ENCODE data around the gene SNX24. TPM values are rescaled to one million over a fixed set of nuclear protein-coding genes. Genes with fewer than 3 reads are reported as not detected.

The SNX24 gene
- total RNA-seq, 4 donors from 2014 or later: 10.7 to 29.9 (median 16.1) TPM

DNA sequence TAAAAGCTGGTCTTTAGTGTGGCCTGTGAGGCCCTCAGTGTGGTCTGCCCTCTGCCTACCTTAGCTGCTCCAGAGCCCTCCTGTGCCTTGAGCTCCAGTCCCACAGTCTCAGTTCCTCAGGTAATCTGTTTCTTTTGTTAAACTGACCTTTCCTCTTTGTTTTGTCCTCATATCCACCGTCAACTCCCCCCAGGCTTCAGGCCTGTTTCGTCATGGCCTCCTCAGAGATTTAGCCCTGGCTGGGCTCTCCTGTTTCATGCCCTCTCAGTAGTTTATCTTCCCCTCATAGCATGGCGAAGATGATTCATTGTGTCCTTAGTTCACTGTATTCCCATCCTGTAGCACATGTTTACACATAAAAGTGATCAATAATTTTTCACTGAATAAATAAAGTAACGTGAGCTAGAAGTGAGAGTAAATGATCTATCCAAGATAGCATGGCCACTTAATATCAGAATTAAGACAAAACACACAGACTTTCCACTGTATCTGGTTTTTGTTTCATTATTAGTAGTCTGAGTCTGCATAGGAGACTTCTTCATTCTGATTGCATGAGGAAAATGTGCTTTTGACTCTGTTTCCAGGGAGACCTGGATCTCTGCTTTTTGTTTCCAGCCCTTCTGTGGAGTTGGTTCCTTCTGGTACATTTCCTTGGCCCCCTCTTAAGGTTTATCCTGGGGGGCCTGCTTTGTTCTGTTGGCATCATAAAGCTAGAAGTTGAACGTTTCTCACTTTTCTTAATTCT is 70.5 kb downstream of the SNX24 start:
- no peak for TF ChIP-seq EP300 (IDR thresholded peaks at IDR 0.05; ENCODE audit: low read depth)
- TF ChIP-seq POLR2A (IDR thresholded peaks at IDR 0.05): no peak
- no peak for TF ChIP-seq CTCF (IDR thresholded peaks at IDR 0.05)
- no peak for TF ChIP-seq POLR2AphosphoS5 (IDR thresholded peaks at IDR 0.05)
- WGBS, 2 donors (ENCODE audit: low coverage in 1 of 2): 63% methylated on average over 5 of the region's 5 CpGs
- no peaks in the 10 kb centered on the region for H3K36me3 ChIP-seq
- H3K9me3 ChIP-seq: no peaks in the 10 kb centered on the region
- H3K4me3 ChIP-seq: no peak overlapping the region
- in situ Hi-C loops (cut with MboI; ENCODE audit: low pct_ligation_motif_present in 1 of 4, low pct_unique_long_range_greater_than_20kb in 1 of 4, low sequenced_read_pairs in 3 of 4) (no loop called here), intact Hi-C loops (cut with DNase I; ENCODE audit: low total_unique reads) (no loop called here)
- no peaks in the 10 kb centered on the region for H3K27me3 ChIP-seq
- H3K27ac ChIP-seq: peak overlapping the region; percentile 22 to 54 (median 39)
- no peak for DNase-seq
- H3K4me1 ChIP-seq: peaks cover 0 to 10% (median 0%) of the 10 kb centered on the region in 4 donors

DNA sequence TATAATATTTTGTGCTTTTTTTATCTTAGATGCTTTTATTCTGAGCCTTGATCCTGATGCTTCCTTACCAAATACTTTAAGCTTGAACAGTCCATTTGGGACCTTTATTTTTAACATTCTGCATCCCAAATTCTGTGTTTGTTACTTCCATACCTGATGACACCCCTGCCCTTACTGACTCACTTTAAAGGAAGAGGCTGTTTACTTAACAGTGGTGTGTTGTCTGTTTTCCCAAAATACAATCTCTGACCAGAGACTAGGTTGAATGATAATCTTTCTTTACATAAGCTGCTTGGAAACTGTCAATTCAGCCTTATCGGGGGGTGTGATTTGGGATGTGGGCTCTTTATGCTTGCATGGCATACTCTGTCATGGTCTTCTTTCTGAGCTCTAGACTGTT is 71.1 kb downstream of the SNX24 start:
- WGBS, 2 donors (ENCODE audit: low coverage in 1 of 2): 96 to 100% methylated on average over 1 of the region's 1 CpG
- no peak for DNase-seq
- intact Hi-C loops (cut with DNase I; ENCODE audit: low total_unique reads): no loop called here
- Histone ChIP-seq H3K27ac (no peak overlapping the region), H3K27me3 (no peaks in the 10 kb centered on the region), H3K4me3 (no peak overlapping the region), H3K4me1 (peaks cover 0 to 10% (median 0%) of the 10 kb centered on the region in 4 donors), H3K9me3 (no peaks in the 10 kb centered on the region), H3K36me3 (no peaks in the 10 kb centered on the region)
- no peak for TF ChIP-seq POLR2A (IDR thresholded peaks at IDR 0.05)
- TF ChIP-seq POLR2AphosphoS5 (IDR thresholded peaks at IDR 0.05): no peak
- TF ChIP-seq EP300 (IDR thresholded peaks at IDR 0.05; ENCODE audit: low read depth): no peak
- TF ChIP-seq CTCF (IDR thresholded peaks at IDR 0.05): no peak
- in situ Hi-C loops (cut with MboI; ENCODE audit: low pct_ligation_motif_present in 1 of 4, low pct_unique_long_range_greater_than_20kb in 1 of 4, low sequenced_read_pairs in 3 of 4): no loop called here

- no peaks in the 10 kb centered on the region for H3K36me3 ChIP-seq
- no peak overlapping the region for H3K27ac ChIP-seq
- peaks cover 0 to 10% (median 0%) of the 10 kb centered on the region in 4 donors for H3K4me1 ChIP-seq
- no peak for DNase-seq
- in situ Hi-C loops (cut with MboI; ENCODE audit: low pct_ligation_motif_present in 1 of 4, low pct_unique_long_range_greater_than_20kb in 1 of 4, low sequenced_read_pairs in 3 of 4): no loop called here
- H3K9me3 ChIP-seq: no peaks in the 10 kb centered on the region
- no peak overlapping the region for H3K4me3 ChIP-seq
- 46 to 54% methylated on average over 1 of the region's 1 CpG for WGBS, 2 donors (ENCODE audit: low coverage in 1 of 2)
- intact Hi-C loops (cut with DNase I; ENCODE audit: low total_unique reads): no loop called here
- H3K27me3 ChIP-seq: no peaks in the 10 kb centered on the region
- TF ChIP-seq POLR2A (IDR thresholded peaks at IDR 0.05): no peak
- TF ChIP-seq POLR2AphosphoS5 (IDR thresholded peaks at IDR 0.05): no peak
- TF ChIP-seq CTCF (IDR thresholded peaks at IDR 0.05): no peak
- no peak for TF ChIP-seq EP300 (IDR thresholded peaks at IDR 0.05; ENCODE audit: low read depth)
Observed at GRCh38 chr5:122919969-122920368, 74.6 kb downstream of the SNX24 start.

- no peaks in the 10 kb centered on the region for H3K9me3 ChIP-seq
- no peaks in the 10 kb centered on the region for H3K4me1 ChIP-seq
- H3K36me3 ChIP-seq: no peaks in the 10 kb centered on the region
- in situ Hi-C loops (cut with MboI; ENCODE audit: low pct_ligation_motif_present in 1 of 4, low pct_unique_long_range_greater_than_20kb in 1 of 4, low sequenced_read_pairs in 3 of 4) (no loop called here), intact Hi-C loops (cut with DNase I; ENCODE audit: low total_unique reads) (no loop called here)
- H3K27me3 ChIP-seq: no peaks in the 10 kb centered on the region
- 84 to 89% methylated on average over 4 of the region's 4 CpGs for WGBS, 2 donors (ENCODE audit: low coverage in 1 of 2)
- TF ChIP-seq CTCF (IDR thresholded peaks at IDR 0.05) (no peak), EP300 (IDR thresholded peaks at IDR 0.05; ENCODE audit: low read depth) (no peak), POLR2A (IDR thresholded peaks at IDR 0.05) (no peak), POLR2AphosphoS5 (IDR thresholded peaks at IDR 0.05) (no peak)
- no peak for DNase-seq
- no peak overlapping the region for H3K27ac ChIP-seq
- H3K4me3 ChIP-seq: no peak overlapping the region
Observed at GRCh38 chr5:122921826-122922225, 76.4 kb downstream of the SNX24 start.
